ENCODE data around the gene APRT. TPM values are rescaled to one million over a fixed set of nuclear protein-coding genes. Genes with fewer than 3 reads are reported as not detected.

The APRT gene
- polyA plus RNA-seq, 4 donors: 121 to 255 (median 222) TPM

- FAIRE-seq: no peak
- Histone ChIP-seq H3K27me3 (ENCODE audit: control insufficient read depth in 3 of 3, insufficient read depth in 3 of 3, low read length in 3 of 3) (no peaks in the 10 kb centered on the region), H3K9me3 (ENCODE audit: control insufficient read depth in 2 of 2, insufficient read depth in 1 of 2, low read depth in 1 of 2, low read length in 1 of 2) (peaks cover 0 to 5% of the 10 kb centered on the region in 2 donors), H3K36me3 (ENCODE audit: control insufficient read depth in 3 of 3, insufficient read depth in 2 of 3, low read depth in 1 of 3, low read length in 3 of 3) (peaks cover 0 to 54% (median 0%) of the 10 kb centered on the region in 3 donors), H3K4me3 (ENCODE audit: low read depth in 1 of 3, low read length in 3 of 3) (no peak overlapping the region), H3K27ac (ENCODE audit: low read depth in 1 of 3, low read length in 2 of 3) (no peak overlapping the region), H3K4me1 (ENCODE audit: control insufficient read depth in 3 of 3, insufficient read depth in 2 of 3, low read depth in 1 of 3, low read length in 2 of 3) (peaks cover 0 to 23% (median 5%) of the 10 kb centered on the region in 3 donors)
- no peak for DNase-seq
- WGBS, 3 donors: 74 to 82% (median 80%) methylated on average over 9 to 10 of the region's 10 CpGs
These were observed 49.9 kb downstream of the APRT start for GRCh38 chr16:88761830-88762229.

GRCh38 chr16:88761143-88761534, 50.6 kb downstream of the APRT start:
- Histone ChIP-seq H3K36me3 (ENCODE audit: control insufficient read depth in 3 of 3, insufficient read depth in 2 of 3, low read depth in 1 of 3, low read length in 3 of 3) (peaks cover 0 to 50% (median 0%) of the 10 kb centered on the region in 3 donors), H3K4me1 (ENCODE audit: control insufficient read depth in 3 of 3, insufficient read depth in 2 of 3, low read depth in 1 of 3, low read length in 2 of 3) (peaks cover 0 to 23% (median 5%) of the 10 kb centered on the region in 3 donors), H3K27me3 (ENCODE audit: control insufficient read depth in 3 of 3, insufficient read depth in 3 of 3, low read length in 3 of 3) (no peaks in the 10 kb centered on the region), H3K4me3 (ENCODE audit: low read depth in 1 of 3, low read length in 3 of 3) (no peak overlapping the region), H3K27ac (ENCODE audit: low read depth in 1 of 3, low read length in 2 of 3) (no peak overlapping the region), H3K9me3 (ENCODE audit: control insufficient read depth in 2 of 2, insufficient read depth in 1 of 2, low read depth in 1 of 2, low read length in 1 of 2) (peaks cover 0 to 5% of the 10 kb centered on the region in 2 donors)
- no peak for FAIRE-seq
- DNase-seq: no peak
- 86 to 92% (median 90%) methylated on average over 10 to 11 of the region's 11 CpGs for WGBS, 3 donors

- DNase-seq (no peak), FAIRE-seq (no peak)
- Histone ChIP-seq H3K36me3 (ENCODE audit: control insufficient read depth in 3 of 3, insufficient read depth in 2 of 3, low read depth in 1 of 3, low read length in 3 of 3) (peaks cover 0 to 52% (median 0%) of the 10 kb centered on the region in 3 donors), H3K27me3 (ENCODE audit: control insufficient read depth in 3 of 3, insufficient read depth in 3 of 3, low read length in 3 of 3) (no peaks in the 10 kb centered on the region), H3K4me1 (ENCODE audit: control insufficient read depth in 3 of 3, insufficient read depth in 2 of 3, low read depth in 1 of 3, low read length in 2 of 3) (peaks cover 0 to 23% (median 5%) of the 10 kb centered on the region in 3 donors), H3K27ac (ENCODE audit: low read depth in 1 of 3, low read length in 2 of 3) (peak overlapping the region in 1 of 3 donors; percentile 67), H3K9me3 (ENCODE audit: control insufficient read depth in 2 of 2, insufficient read depth in 1 of 2, low read depth in 1 of 2, low read length in 1 of 2) (peaks cover 0 to 5% of the 10 kb centered on the region in 2 donors), H3K4me3 (ENCODE audit: low read depth in 1 of 3, low read length in 3 of 3) (no peak overlapping the region)
- 44 to 74% (median 65%) methylated on average over 24 of the region's 24 CpGs for WGBS, 3 donors
These were observed 51.1 kb downstream of the APRT start for GRCh38 chr16:88760424-88761142.

- H3K4me3 ChIP-seq (ENCODE audit: low read depth in 1 of 3, low read length in 3 of 3): no peak overlapping the region
- H3K36me3 ChIP-seq (ENCODE audit: control insufficient read depth in 3 of 3, insufficient read depth in 2 of 3, low read depth in 1 of 3, low read length in 3 of 3): peaks cover 0 to 49% (median 0%) of the 10 kb centered on the region in 3 donors
- FAIRE-seq: no peak
- no peaks in the 10 kb centered on the region for H3K27me3 ChIP-seq (ENCODE audit: control insufficient read depth in 3 of 3, insufficient read depth in 3 of 3, low read length in 3 of 3)
- 91 to 95% (median 91%) methylated on average over 21 to 22 of the region's 22 CpGs for WGBS, 3 donors
- H3K4me1 ChIP-seq (ENCODE audit: control insufficient read depth in 3 of 3, insufficient read depth in 2 of 3, low read depth in 1 of 3, low read length in 2 of 3): peaks cover 0 to 23% (median 5%) of the 10 kb centered on the region in 3 donors
- H3K9me3 ChIP-seq (ENCODE audit: control insufficient read depth in 2 of 2, insufficient read depth in 1 of 2, low read depth in 1 of 2, low read length in 1 of 2): peaks cover 0 to 5% of the 10 kb centered on the region in 2 donors
- no peak for DNase-seq
- H3K27ac ChIP-seq (ENCODE audit: low read depth in 1 of 3, low read length in 2 of 3): peak overlapping the region in 2 of 3 donors; percentile 65 to 67
These were observed 51.8 kb downstream of the APRT start for GRCh38 chr16:88759976-88760350.

Other genes starting within 250 kb of the APRT start
- gene ZC3H18, start 241.5 kb downstream of the APRT start, polyA plus RNA-seq: 10 to 100 TPM; 19.7 to 31.9 (median 28.2) TPM
- gene IL17C, start 173.4 kb downstream of the APRT start, polyA plus RNA-seq: under 1 TPM in 1 of 4 donors, not detected in 3; 0.19 TPM
- gene CYBA, start 160.9 kb downstream of the APRT start, polyA plus RNA-seq: 100 to 1,000 TPM in 3 of 4 donors, 10 to 100 TPM in 1; 61.1 to 320 (median 175) TPM
- 100 to 1,000 TPM in 1 of 4 donors, 10 to 100 TPM in 3; 28.4 to 115 (median 34.9) TPM for gene MVD, start 148.8 kb downstream of the APRT start, polyA plus RNA-seq
- gene SNAI3, start 125.4 kb downstream of the APRT start, polyA plus RNA-seq: 1 to 10 TPM in 2 of 4 donors, under 1 TPM in 2; 0.45 to 3.2 (median 0.86) TPM
- 10 to 100 TPM in 3 of 4 donors, 1 to 10 TPM in 1; 9.2 to 15.1 (median 12.1) TPM for gene RNF166, start 105.5 kb downstream of the APRT start, polyA plus RNA-seq
- 10 to 100 TPM in 3 of 4 donors, 1 to 10 TPM in 1; 7.8 to 15.0 (median 11.2) TPM for gene CTU2, start 105.4 kb downstream of the APRT start, polyA plus RNA-seq
- gene PIEZO1, start 26.7 kb downstream of the APRT start, polyA plus RNA-seq: 10 to 100 TPM; 22.8 to 95.0 (median 57.7) TPM
- gene CDT1, start 8.1 kb downstream of the APRT start, polyA plus RNA-seq: 10 to 100 TPM in 2 of 4 donors, 1 to 10 TPM in 2; 1.1 to 16.7 (median 9.0) TPM
- 10 to 100 TPM; 28.3 to 35.4 (median 32.7) TPM for gene GALNS, start 45.0 kb upstream of the APRT start, polyA plus RNA-seq
- 100 to 1,000 TPM in 1 of 4 donors, 10 to 100 TPM in 3; 46.6 to 104 (median 72.7) TPM for gene TRAPPC2L, start 45.2 kb upstream of the APRT start, polyA plus RNA-seq
- under 1 TPM in 1 of 4 donors, not detected in 3; 0.12 TPM for gene PABPN1L, start 54.7 kb upstream of the APRT start, polyA plus RNA-seq
- 1 to 10 TPM; 1.4 to 8.4 (median 4.1) TPM for gene CBFA2T3, start 165.3 kb upstream of the APRT start, polyA plus RNA-seq

All from small intestine (tissue), 7 donors.